Measurements from ENCODE around the gene SLC38A10.

Gene SLC38A10

DNA sequence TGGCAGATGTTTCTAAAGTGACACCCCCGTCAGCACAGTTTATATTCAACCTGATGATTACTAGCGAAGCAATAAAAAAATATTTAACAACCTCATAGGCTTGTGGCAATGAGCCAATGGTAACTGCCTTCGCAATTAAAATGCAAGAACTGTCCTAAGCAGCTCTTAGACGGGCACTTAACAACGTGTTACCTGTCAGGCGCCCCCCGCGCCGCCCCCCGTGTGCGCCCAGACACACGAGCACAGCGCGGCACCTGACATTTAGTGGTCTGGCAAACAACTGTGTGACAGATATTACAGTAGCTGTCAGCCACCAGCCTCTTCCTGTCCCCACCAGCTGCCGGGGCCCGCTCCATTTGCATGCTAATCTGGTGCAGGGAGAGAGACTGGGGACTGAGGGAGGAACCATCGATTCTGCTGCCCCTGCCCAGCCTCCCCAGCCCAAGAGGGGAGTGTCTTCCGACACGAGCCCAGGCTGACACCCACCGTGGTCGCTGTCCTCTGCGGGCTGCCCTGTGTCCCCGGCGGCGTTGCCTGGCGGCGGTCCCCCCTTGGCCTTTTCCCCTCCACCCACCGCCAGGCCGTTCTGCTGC, 43.3 kb downstream of the SLC38A10 start:
- no peak for DNase-seq

DNA sequence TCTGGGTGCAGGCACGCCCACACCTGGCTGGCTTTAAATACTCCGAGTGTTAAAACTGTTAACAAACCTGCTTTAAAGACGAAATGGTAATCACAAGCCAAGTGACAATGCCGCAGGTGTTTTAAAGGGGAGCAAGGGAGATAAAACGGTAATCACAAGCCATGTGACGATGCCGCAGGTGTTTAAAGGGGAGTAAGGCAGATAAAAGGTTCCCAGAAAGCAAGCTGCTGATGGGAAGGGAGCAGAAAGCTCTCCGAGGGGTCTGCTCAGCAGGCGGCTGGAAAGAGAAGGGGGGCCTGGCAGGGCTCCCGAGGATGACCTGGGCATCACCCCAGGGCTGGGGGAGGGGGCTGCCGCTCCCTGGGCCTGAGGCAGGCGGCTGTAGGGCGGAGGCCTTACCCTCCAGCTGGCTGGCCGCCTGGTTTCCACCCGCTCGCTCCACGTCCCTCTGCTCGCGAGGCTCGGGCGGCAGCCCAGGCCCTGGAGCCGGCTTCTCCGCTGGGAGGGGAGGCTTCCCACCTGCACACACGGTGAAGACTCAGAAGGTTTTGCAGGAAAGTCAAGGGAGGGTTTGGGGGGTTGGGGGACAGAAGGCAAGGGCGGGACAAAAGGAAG, 43.9 kb downstream of the SLC38A10 start:
- no peak for DNase-seq

DNA sequence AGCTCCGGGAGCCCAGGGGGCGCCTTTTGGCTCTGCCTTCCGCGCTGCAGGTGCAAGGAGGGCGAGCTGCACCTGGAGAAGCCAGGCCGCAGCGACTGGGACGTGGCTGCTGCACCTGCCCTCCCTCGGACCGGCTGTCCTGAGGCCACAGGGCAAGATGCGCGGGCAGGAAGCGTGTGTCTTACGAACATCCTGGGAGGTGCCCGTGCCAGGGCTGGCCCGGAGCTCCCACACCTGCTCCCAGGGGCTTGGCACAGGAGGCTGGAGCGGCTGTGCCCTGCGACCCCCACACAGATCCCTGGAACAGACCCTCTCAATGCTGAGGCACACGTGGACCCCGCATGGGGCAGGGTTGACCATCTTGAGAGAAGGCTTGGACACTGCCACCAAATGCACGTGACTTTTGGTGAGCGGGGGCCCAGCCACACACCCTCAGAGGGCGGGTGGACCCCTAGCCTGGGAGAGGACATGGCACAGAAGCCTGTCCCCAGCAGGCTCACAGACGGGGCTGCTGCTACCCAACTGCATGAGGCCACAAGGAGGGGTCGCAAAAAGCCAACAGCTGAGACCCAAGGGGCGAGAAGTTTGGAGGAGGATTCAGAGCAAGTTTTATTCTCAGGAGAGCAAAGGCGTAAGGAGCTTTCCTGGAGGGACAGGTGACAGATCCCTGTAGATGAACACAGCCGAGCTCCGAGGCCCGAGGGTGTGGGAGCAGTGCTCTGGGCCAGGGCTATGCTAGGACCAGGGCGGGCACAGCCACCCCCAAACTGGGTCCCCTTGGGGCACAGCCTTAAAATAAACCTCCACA, 44.6 kb downstream of the SLC38A10 start:
- no peak for DNase-seq

- DNase-seq, result no peak
These were observed 45.7 kb downstream of the SLC38A10 start for GRCh38 chr17:81249223-81250040.

DNA sequence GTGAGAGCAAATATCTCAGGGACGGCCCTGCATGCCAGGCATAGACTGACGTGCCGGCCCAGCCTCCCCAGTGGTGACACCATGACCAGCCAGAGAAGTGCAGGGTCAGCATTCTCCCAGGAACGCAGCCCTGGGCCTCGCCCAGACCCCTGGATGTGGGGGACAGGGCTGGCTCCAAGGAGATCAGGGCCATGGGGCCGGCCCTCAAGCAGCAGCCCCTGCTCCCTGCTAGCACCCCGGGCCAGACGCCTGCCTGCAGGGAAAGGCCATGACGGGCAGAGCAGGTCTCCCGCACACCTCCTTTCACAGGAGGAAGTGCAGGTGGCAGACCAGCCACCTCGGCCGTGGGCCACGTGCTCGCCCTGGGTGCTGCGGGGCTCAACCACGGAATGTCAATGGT, 46.5 kb downstream of the SLC38A10 start:
- DNase-seq, result no peak

DNA sequence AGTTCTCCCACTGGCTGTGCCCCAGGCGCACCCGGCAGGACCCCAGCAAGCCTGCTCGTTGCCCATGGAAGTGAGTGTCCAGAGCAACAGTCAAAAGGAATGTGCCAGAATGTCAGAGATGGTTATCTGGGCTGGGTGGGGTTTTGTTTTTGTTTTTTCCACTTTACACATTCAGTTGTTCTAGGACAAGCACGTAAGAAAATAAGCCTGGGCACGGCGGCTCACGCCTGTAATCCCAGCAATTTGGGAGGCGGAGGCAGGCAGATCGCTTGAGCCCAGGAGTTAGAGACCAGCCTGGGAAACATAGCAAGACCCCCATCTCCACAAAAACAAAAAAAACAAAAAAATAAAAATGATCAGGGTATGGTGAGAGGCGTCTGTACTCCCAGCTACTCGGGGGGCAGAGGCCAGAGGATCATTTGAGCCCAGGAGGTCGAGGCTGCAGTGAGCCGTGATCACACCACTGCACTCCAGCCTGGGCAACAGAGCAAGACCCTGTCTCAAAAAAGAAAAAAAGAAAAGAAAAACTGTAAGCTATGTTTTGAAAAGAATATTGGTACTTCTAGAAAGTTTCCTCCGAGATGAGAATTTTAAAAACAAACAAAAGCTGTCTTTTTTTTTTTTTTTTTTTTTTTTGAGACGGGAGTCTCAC, 47.6 kb downstream of the SLC38A10 start:
- no peak for DNase-seq

GRCh38 chr17:81246679-81247338, 48.3 kb downstream of the SLC38A10 start:
- DNase-seq, result no peak

DNA sequence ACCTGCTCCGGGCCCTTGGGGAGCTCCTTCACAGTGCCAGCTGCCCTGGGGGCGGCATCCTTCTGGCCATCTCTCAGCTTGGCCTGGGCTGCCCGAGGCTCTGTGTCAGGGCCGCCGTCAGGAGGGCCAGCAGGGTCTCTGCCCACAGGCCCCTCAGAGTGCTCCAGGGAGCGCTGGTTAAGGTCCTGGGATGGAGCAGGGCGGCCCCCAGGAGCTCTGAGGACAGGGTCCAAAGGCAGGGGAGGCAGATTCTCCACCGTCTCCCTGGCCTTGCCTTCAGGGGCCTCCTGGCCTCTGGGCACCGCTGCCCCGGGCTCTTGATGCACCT, 48.8 kb downstream of the SLC38A10 start:
- DNase-seq, result no peak

GRCh38 chr17:81245665-81246342, 49.3 kb downstream of the SLC38A10 start:
- no peak for DNase-seq

DNA sequence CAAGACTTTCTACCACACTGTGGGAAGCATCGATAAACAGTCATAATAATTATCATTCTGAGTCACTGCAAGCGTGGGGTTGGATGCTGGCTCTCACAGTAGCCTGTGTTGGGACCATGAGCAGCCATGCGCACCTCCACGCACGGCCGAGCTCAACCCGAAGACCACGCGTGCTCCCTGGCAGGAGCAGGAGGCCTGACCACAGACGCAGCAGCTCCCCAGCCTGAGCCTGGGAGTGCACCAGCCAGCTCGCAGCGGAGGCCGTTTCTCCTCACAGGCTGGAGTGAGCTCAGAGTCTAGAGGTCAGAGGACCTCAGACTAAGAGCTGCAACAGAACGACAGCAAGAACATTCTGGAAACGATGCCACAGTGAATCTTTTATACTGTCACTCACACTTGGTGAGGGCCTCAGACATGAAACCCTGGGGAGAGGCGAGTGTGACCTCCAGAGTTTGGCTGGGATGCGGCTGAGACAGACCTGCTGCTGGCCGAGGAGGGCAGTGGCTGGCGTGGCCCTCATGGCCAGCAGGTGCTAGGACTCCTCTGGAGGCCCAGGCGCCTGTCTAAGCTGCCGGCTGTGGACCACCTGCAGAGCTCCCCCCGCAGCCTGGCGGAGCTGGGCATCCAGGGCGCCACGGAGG, 50.0 kb downstream of the SLC38A10 start:
- DNase-seq, result no peak

- no peak for DNase-seq
These were observed 50.6 kb downstream of the SLC38A10 start for GRCh38 chr17:81244358-81245023.

- DNase-seq, result no peak
These were observed 51.8 kb downstream of the SLC38A10 start for GRCh38 chr17:81243333-81243664.

GRCh38 chr17:81242421-81243332, 52.4 kb downstream of the SLC38A10 start:
- DNase-seq, result no peak

DNA sequence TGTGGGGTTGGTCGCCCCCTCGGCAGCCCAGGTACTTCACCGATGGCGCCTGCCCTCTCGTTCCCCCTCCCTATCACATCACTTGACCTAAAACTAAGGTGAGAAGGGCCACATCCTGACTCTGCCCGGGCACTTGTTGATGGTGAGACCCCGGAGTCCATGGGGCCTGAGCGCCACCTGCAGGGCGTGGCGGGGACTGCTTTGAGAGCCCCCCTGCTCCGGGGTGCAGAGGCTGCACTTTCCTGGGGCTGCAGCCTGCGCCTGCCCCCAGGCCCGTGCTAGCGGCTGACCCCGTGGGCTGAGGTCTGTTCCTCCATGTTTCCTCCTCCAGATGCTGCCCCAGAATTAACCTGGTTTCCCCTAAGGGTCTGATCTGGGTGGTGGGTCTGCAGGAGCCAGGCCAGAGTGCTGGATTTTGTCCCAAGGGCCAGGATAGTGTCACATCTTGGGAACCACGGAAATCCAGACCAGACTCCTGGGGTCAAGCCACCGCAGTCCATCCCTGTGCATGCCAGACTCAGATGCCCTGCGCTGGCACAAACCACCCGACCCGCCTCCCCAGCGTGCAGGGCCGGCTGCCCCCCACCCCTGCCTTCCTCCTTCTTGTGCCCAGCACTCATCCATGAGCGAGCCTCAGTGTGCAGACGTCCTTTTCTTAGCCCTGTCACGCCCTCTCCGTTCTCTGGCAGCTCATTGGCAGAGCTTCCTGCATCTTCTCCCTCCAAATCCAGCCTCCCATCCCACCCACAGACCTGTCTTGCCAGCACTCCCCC, 53.3 kb downstream of the SLC38A10 start:
- peak; percentile 68 for DNase-seq

DNA sequence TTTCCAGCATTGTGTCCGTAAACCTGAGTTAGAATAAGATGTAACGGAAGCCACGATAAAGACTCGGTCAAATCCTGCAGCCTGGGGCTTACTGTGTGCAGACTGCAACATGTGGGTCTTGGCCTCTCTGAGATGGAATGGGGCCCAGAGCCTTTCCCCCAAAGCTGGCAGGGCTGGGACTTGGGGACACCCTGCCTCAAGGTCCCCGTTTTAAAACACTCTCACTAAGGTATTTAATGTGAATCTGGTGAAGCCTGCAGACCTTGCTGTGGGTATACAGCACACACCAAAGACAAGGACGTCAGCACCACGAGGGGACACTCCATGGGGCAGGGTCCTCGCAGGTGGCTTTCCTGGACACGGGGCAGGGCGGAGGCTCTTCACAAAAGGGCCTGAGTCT, 53.9 kb downstream of the SLC38A10 start:
- DNase-seq, result no peak

DNA sequence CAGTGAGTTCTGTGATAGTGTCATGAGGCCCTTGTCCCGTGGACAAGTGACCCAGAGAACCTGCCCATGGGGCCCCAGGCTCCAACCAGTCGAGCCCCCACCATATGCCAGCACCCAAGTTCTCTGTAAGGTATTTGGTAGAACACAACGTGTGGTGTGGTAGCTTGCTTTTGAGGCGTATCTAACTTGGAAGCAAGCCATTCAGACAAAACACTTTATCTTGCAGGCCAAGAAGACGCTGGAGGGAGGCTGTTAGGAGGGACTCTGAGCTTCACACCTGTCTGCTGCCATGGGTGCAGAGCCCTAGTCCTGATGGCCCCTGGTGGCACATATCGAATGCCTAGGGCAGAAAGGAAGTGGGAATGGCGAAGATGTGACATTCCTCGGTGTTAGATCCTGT, 54.3 kb downstream of the SLC38A10 start:
- DNase-seq, result no peak

- DNase-seq, result peak; percentile 69
These were observed 55.2 kb downstream of the SLC38A10 start for GRCh38 chr17:81239714-81240555.

All from stimulated activated CD4-positive, alpha-beta T cell treated with anti-CD3 and anti-CD28 coated beads, Interleukin-15, amount 100 ng/mL, for 24 hours (primary cell).